Measurements from ENCODE around the gene RMRP. TPM values are rescaled to one million over a fixed set of nuclear protein-coding genes. Genes with fewer than 3 reads are reported as not detected.
"Not testable (repeated sequence)": the region's sequence is repeated elsewhere in the genome, so short reads cannot be mapped to it uniquely, and the experiment has no call there.

The RMRP gene
- total RNA-seq, 3 donors from 2014 or later: 12,907 to 15,791 (median 13,372) TPM

GRCh38 chr9:35636135-35636876, 21.5 kb downstream of the RMRP start:
- peaks cover 5% of the 10 kb centered on the region for H3K36me3 Mint-ChIP-seq (ENCODE audit: insufficient read depth)
- no peaks in the 10 kb centered on the region for H3K27me3 Mint-ChIP-seq (ENCODE audit: low read depth)
- H3K4me1 Mint-ChIP-seq (ENCODE audit: low read depth): peaks cover 58% of the 10 kb centered on the region
- no peaks in the 10 kb centered on the region for H3K9me3 Mint-ChIP-seq
- no peak for DNase-seq
- H3K4me3 Mint-ChIP-seq: no peak overlapping the region
- no peak for ATAC-seq

DNA sequence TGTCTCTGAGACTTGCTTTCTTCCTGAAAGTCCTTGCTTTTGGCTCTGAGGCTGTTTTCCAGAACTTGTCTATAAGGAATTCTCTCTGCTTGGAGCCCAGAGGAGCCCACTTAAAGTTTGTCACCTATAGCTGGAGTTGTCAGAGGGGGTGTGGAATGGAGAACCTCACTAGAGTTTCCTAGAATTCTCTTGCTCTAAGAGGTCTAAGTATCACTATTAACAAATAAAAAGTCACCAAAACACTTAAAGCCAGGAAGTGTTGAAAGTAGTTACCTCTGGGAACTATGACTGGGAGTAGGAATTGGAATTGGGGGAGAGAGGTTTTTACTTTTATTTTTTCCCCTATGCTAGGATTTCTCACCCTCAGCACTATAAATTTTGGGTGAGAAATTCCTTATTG, 22.1 kb downstream of the RMRP start:
- ATAC-seq: no peak
- no peaks in the 10 kb centered on the region for H3K9me3 Mint-ChIP-seq
- no peak for DNase-seq
- no peak overlapping the region for H3K4me3 Mint-ChIP-seq
- no peaks in the 10 kb centered on the region for H3K27me3 Mint-ChIP-seq (ENCODE audit: low read depth)
- peaks cover 55% of the 10 kb centered on the region for H3K4me1 Mint-ChIP-seq (ENCODE audit: low read depth)
- H3K36me3 Mint-ChIP-seq (ENCODE audit: insufficient read depth): peaks cover 5% of the 10 kb centered on the region

GRCh38 chr9:35629597-35629996, 28.2 kb downstream of the RMRP start:
- H3K4me1 Mint-ChIP-seq (ENCODE audit: low read depth): peaks cover 8% of the 10 kb centered on the region
- H3K36me3 Mint-ChIP-seq (ENCODE audit: insufficient read depth): no peaks in the 10 kb centered on the region
- H3K27me3 Mint-ChIP-seq (ENCODE audit: low read depth): no peaks in the 10 kb centered on the region
- no peak overlapping the region for H3K4me3 Mint-ChIP-seq
- no peak for ATAC-seq
- no peaks in the 10 kb centered on the region for H3K9me3 Mint-ChIP-seq
- no peak for DNase-seq

DNA sequence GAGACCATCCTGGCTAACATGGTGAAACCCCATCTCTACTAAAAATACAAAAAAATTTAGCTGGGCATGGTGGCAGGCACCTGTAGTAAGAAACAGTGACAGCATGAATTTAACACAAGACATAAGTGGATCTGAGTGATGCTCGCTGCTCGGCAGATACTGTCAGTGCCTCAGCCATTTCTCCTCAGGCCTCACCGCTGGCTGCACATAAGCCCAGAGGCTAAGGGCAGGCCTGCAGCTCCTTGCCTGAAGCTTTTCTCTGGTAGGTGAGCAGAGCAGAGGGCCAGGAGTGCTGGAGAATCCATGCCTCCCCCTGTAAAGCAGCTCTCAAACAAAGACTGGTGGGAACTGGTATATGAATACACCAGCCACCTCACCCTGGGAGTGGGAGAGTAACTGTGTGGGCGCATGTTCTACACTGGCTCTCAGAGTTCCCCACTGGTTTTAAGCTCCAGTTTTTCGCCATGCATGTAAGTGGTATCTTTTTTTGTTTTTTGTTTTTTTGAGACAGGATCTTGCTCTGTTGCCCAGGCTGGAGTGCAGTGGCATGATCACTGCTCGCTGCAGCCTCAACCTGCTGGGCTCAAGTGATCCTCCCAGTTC, 29.3 kb downstream of the RMRP start:
- no peaks in the 10 kb centered on the region for H3K9me3 Mint-ChIP-seq
- peaks cover 6% of the 10 kb centered on the region for H3K4me1 Mint-ChIP-seq (ENCODE audit: low read depth)
- ATAC-seq (no peak), DNase-seq (no peak)
- no peaks in the 10 kb centered on the region for H3K27me3 Mint-ChIP-seq (ENCODE audit: low read depth)
- no peak overlapping the region for H3K4me3 Mint-ChIP-seq
- no peaks in the 10 kb centered on the region for H3K36me3 Mint-ChIP-seq (ENCODE audit: insufficient read depth)

- ATAC-seq: no peak
- no peaks in the 10 kb centered on the region for H3K9me3 Mint-ChIP-seq
These were observed 30.2 kb downstream of the RMRP start for GRCh38 chr9:35627575-35627974.

DNA sequence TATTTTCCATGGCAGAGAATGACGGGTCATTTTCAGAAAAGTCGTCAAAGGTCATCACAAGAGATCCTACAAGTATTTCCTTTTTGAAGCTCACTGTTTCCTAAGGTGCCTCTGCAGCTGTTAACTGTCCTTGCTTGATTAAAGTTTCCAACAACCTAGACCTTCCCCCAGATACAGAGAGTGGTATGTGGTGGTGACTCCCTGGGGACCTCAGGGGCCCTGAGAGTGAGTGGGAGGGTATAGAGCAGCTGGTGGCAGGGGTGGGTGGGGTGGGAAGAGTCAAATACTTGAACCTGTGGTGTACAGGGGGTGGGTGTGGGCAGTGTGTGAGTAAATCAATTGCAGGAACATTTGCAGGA, 38.0 kb downstream of the RMRP start:
- no peaks in the 10 kb centered on the region for H3K9me3 Mint-ChIP-seq
- DNase-seq: no peak
- no peaks in the 10 kb centered on the region for H3K27me3 Mint-ChIP-seq (ENCODE audit: low read depth)
- no peaks in the 10 kb centered on the region for H3K36me3 Mint-ChIP-seq (ENCODE audit: insufficient read depth)
- H3K4me1 Mint-ChIP-seq (ENCODE audit: low read depth): peaks cover 52% of the 10 kb centered on the region
- ATAC-seq: peak; percentile 28 to 42
- H3K4me3 Mint-ChIP-seq: peak overlapping the region; percentile 38

More at GRCh38 chr9:35627575-35627974, 30.2 kb downstream of the RMRP start:
- DNase-seq: no peak
- H3K36me3 Mint-ChIP-seq (ENCODE audit: insufficient read depth): no peaks in the 10 kb centered on the region
- H3K27me3 Mint-ChIP-seq (ENCODE audit: low read depth): no peaks in the 10 kb centered on the region
- peaks cover 6% of the 10 kb centered on the region for H3K4me1 Mint-ChIP-seq (ENCODE audit: low read depth)
- no peak overlapping the region for H3K4me3 Mint-ChIP-seq

GRCh38 chr9:35618854-35619799, 38.7 kb downstream of the RMRP start:
- no peaks in the 10 kb centered on the region for H3K27me3 Mint-ChIP-seq (ENCODE audit: low read depth)
- DNase-seq: no peak
- ATAC-seq: peak; percentile 4 to 46
- peak overlapping the region; percentile 82 for H3K4me3 Mint-ChIP-seq
- H3K9me3 Mint-ChIP-seq: no peaks in the 10 kb centered on the region
- H3K36me3 Mint-ChIP-seq (ENCODE audit: insufficient read depth): no peaks in the 10 kb centered on the region
- H3K4me1 Mint-ChIP-seq (ENCODE audit: low read depth): peaks cover 52% of the 10 kb centered on the region

DNA sequence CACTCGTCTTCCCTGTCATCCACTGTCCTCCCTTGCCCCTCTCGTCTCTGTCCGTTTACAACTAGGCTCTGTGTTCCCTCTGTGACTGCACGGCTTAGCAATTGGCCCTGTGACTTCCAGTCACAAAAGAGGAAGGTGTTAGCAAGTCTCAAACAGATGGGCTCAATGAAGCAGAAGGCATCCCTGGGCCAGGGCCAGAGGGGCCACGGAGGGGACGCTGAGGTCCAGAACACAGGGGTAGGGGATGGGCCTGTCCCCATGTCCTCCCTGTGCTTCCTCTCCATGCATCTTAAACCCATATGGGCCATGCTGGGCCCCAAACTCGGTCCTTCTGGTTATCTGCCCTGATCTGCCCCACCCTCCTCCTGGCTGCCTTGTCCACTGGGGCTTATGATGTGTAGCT, 39.5 kb downstream of the RMRP start, which contains the start of gene CD72:
CD72 (minus strand) TSS at position 89 of the 403 bp plus-strand sequence. CDS start 110 bp downstream, outside the sequence.
- Mint-ChIP-seq H3K4me3 (peak within 1 kb of the TSS; percentile 82), H3K36me3 (ENCODE audit: insufficient read depth) (no peaks in the 10 kb centered on the region), H3K27me3 (ENCODE audit: low read depth) (no peaks in the 10 kb centered on the region), H3K9me3 (no peaks in the 10 kb centered on the region), H3K4me1 (ENCODE audit: low read depth) (peaks cover 52% of the 10 kb centered on the region)
- no peak for DNase-seq
- no peak for ATAC-seq

DNA sequence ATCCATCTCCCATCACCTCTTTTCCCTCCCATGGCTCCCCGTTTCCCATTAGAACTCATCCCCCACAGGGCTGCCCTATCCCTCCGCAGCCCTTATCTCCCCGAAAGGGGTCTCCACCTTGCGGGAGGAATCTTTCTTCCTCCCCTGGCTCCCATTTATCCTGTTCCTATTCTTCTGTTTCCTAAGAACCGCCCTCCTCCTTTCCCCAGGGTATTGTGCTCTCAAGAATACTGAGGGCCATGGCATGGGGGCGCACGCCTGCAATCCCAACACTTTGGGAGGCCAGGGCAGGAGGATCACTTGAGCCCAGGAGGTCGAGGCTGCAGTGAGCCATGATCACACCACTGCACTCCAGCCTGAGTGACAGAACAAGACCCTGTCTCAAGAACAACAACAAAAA, 40.3 kb downstream of the RMRP start:
- ATAC-seq (no peak), DNase-seq (no peak)
- no peaks in the 10 kb centered on the region for H3K36me3 Mint-ChIP-seq (ENCODE audit: insufficient read depth)
- peak overlapping the region; percentile 82 for H3K4me3 Mint-ChIP-seq
- H3K9me3 Mint-ChIP-seq: no peaks in the 10 kb centered on the region
- no peaks in the 10 kb centered on the region for H3K27me3 Mint-ChIP-seq (ENCODE audit: low read depth)
- peaks cover 52% of the 10 kb centered on the region for H3K4me1 Mint-ChIP-seq (ENCODE audit: low read depth)

- Mint-ChIP-seq H3K9me3 (no peaks in the 10 kb centered on the region), H3K4me3 (peak overlapping the region; percentile 82), H3K4me1 (ENCODE audit: low read depth) (peaks cover 52% of the 10 kb centered on the region), H3K36me3 (ENCODE audit: insufficient read depth) (no peaks in the 10 kb centered on the region), H3K27me3 (ENCODE audit: low read depth) (no peaks in the 10 kb centered on the region)
- peak; percentile 76 to 84 for ATAC-seq
- DNase-seq: peak; percentile 52
These were observed 40.9 kb downstream of the RMRP start for GRCh38 chr9:35616681-35617459.

- Mint-ChIP-seq H3K4me3 (peak overlapping the region; percentile 82), H3K36me3 (ENCODE audit: insufficient read depth) (no peaks in the 10 kb centered on the region), H3K9me3 (no peaks in the 10 kb centered on the region), H3K4me1 (ENCODE audit: low read depth) (peaks cover 53% of the 10 kb centered on the region), H3K27me3 (ENCODE audit: low read depth) (no peaks in the 10 kb centered on the region)
- ATAC-seq (no peak), DNase-seq (no peak)
These were observed 41.7 kb downstream of the RMRP start for GRCh38 chr9:35615981-35616680.

- DNase-seq: no peak
These were observed 45.0 kb downstream of the RMRP start for GRCh38 chr9:35612843-35613242.

GRCh38 chr9:35612066-35612465, 45.8 kb downstream of the RMRP start:
- peaks cover 28% of the 10 kb centered on the region for H3K4me1 Mint-ChIP-seq (ENCODE audit: low read depth)
- not testable (repeated sequence) for H3K9me3 Mint-ChIP-seq; H3K4me3 Mint-ChIP-seq; DNase-seq; H3K27me3 Mint-ChIP-seq (ENCODE audit: low read depth); ATAC-seq; H3K36me3 Mint-ChIP-seq (ENCODE audit: insufficient read depth)

More at GRCh38 chr9:35612843-35613242, 45.0 kb downstream of the RMRP start:
- Mint-ChIP-seq H3K36me3 (ENCODE audit: insufficient read depth) (peaks cover 3% of the 10 kb centered on the region), H3K4me1 (ENCODE audit: low read depth) (peaks cover 29% of the 10 kb centered on the region), H3K27me3 (ENCODE audit: low read depth) (no peaks in the 10 kb centered on the region), H3K4me3 (no peak overlapping the region), H3K9me3 (no peaks in the 10 kb centered on the region)
- ATAC-seq: no peak
